Stimulated activated memory B cell treated with anti-CD40 and anti-IgM and Interleukin-4, amounts not matched to agents 10 μg/mL and 1 μg/mL and 100 μg/mL, for 72 hours (primary cell): ENCODE data around the gene CELA2A.
"Not testable (repeated sequence)": the region's sequence is repeated elsewhere in the genome, so short reads cannot be mapped to it uniquely, and the experiment has no call there.

Experiments
- ATAC-seq: fragments of 150-1000 bp; cut with Tn5 transposase; 2 replicates; pipeline ENCODE4 v1.10.0; 2021
- H3K27ac Mint-ChIP-seq: one replicate; pipeline ENCODE4 v1.8.0; 2022; ENCODE audit warnings: mild to moderate bottlenecking, mixed read lengths
- H3K27me3 Mint-ChIP-seq: one replicate; pipeline ENCODE4 v1.8.0; 2022; ENCODE audit warnings: mixed read lengths
- H3K36me3 Mint-ChIP-seq: one replicate; pipeline ENCODE4 v1.8.0; 2022; ENCODE audit warnings: mixed read lengths
- H3K4me1 Mint-ChIP-seq: one replicate; pipeline ENCODE4 v1.8.0; 2022; ENCODE audit warnings: mixed read lengths
- H3K4me3 Mint-ChIP-seq: one replicate; pipeline ENCODE4 v1.8.0; 2022; ENCODE audit warnings: mild to moderate bottlenecking, moderate library complexity, mixed read lengths
- H3K9me3 Mint-ChIP-seq: one replicate; pipeline ENCODE4 v1.8.0; 2022; ENCODE audit warnings: mixed read lengths

Gene CELA2A

GRCh38 chr1:15448877-15449462, 7.6 kb upstream of the CELA2A start:
- ATAC-seq = no peak
- Mint-ChIP-seq H3K27me3 (peaks cover 70% of the 10 kb centered on the region), H3K4me3 (no peak overlapping the region), H3K4me1 (no peaks in the 10 kb centered on the region), H3K9me3 (no peaks in the 10 kb centered on the region), H3K36me3 (no peaks in the 10 kb centered on the region), H3K27ac (no peak overlapping the region)

DNA sequence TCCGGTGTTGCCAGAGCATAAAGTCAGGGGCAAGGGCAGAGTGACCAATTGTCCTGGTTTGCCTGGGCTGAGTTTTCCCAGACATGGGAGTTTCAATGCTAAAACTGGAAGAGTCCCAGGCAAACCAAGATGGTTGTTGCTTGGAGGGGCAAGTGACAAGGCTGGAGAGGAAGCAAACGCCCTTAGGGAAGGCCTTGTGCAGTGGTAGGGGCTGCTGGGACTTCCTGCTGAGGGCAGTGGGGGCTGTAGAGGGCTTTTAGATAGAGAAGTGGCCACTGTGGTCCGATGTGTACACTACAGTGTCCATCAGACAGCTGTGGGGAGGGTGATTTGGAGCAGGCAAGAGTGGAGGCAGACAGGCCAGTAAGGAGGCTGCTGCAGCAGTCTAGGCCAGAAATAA, 7.0 kb upstream of the CELA2A start:
- Mint-ChIP-seq H3K4me3 (no peak overlapping the region), H3K4me1 (no peaks in the 10 kb centered on the region), H3K27me3 (peaks cover 67% of the 10 kb centered on the region), H3K36me3 (no peaks in the 10 kb centered on the region), H3K27ac (no peak overlapping the region), H3K9me3 (no peaks in the 10 kb centered on the region)
- no peak for ATAC-seq

GRCh38 chr1:15451014-15451722, 5.4 kb upstream of the CELA2A start:
- Mint-ChIP-seq H3K4me1 (no peaks in the 10 kb centered on the region), H3K9me3 (no peaks in the 10 kb centered on the region), H3K4me3 (no peak overlapping the region), H3K27me3 (peaks cover 59% of the 10 kb centered on the region), H3K36me3 (no peaks in the 10 kb centered on the region), H3K27ac (no peak overlapping the region)
- ATAC-seq = no peak

DNA sequence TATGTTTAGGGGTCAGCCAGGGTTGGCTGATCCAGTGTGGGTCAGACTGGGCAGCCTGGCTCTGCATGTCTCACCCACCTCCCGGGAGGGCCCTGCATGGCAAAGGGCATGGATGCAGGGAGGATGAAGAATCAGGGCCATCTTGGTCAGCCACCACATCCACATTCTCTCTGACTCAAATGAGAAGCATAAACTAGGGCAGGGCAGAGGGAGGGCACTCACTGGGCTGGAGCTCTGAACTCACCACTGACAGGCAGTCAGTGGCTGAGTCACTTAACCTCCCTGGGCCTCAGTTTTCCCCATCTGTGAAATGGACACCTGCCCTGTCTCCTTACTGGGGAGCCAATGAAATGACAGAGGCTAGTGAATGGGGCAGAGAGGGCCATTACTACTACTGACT, 4.3 kb upstream of the CELA2A start:
- no peak overlapping the region for H3K27ac Mint-ChIP-seq
- no peaks in the 10 kb centered on the region for H3K36me3 Mint-ChIP-seq
- H3K9me3 Mint-ChIP-seq = no peaks in the 10 kb centered on the region
- H3K4me1 Mint-ChIP-seq = no peaks in the 10 kb centered on the region
- peaks cover 59% of the 10 kb centered on the region for H3K27me3 Mint-ChIP-seq
- no peak overlapping the region for H3K4me3 Mint-ChIP-seq
- ATAC-seq = no peak

GRCh38 chr1:15452866-15453571, 3.5 kb upstream of the CELA2A start:
- H3K9me3 Mint-ChIP-seq = no peaks in the 10 kb centered on the region
- no peak overlapping the region for H3K27ac Mint-ChIP-seq
- H3K36me3 Mint-ChIP-seq = no peaks in the 10 kb centered on the region
- no peaks in the 10 kb centered on the region for H3K4me1 Mint-ChIP-seq
- peaks cover 56% of the 10 kb centered on the region for H3K27me3 Mint-ChIP-seq
- no peak for ATAC-seq
- H3K4me3 Mint-ChIP-seq = no peak overlapping the region

- peaks cover 56% of the 10 kb centered on the region for H3K27me3 Mint-ChIP-seq
- no peaks in the 10 kb centered on the region for H3K36me3 Mint-ChIP-seq
- ATAC-seq = no peak
- H3K27ac Mint-ChIP-seq = no peak overlapping the region
- no peaks in the 10 kb centered on the region for H3K9me3 Mint-ChIP-seq
- no peaks in the 10 kb centered on the region for H3K4me1 Mint-ChIP-seq
- H3K4me3 Mint-ChIP-seq = no peak overlapping the region
Measured at GRCh38 chr1:15453734-15454133, 2.8 kb upstream of the CELA2A start.

DNA sequence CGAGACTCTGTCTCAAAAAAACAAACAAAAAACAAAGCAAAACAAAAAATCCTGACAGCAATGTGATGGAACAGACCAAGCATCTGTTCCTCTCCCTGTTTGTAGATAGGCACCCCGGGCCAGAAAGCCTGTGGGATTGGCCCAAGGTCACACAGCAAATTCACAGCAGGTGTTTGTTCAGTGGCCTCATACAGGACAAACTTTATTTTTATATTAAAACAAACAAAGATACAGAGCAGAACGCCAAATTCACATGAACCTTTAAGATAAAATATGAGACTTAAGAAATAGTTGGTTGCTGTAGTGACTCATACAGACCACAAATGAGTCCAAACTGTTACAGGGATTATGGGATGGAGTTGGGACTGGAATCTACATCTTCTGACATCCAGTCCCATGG, 2.3 kb upstream of the CELA2A start:
- Mint-ChIP-seq H3K27me3 (peaks cover 53% of the 10 kb centered on the region), H3K4me3 (no peak overlapping the region), H3K27ac (no peak overlapping the region), H3K36me3 (no peaks in the 10 kb centered on the region), H3K9me3 (no peaks in the 10 kb centered on the region), H3K4me1 (no peaks in the 10 kb centered on the region)
- no peak for ATAC-seq

GRCh38 chr1:15455522-15455921, 1.0 kb upstream of the CELA2A start:
- H3K9me3 Mint-ChIP-seq = no peaks in the 10 kb centered on the region
- H3K27ac Mint-ChIP-seq = no peak overlapping the region
- no peak for ATAC-seq
- no peak overlapping the region for H3K4me3 Mint-ChIP-seq
- H3K27me3 Mint-ChIP-seq = peaks cover 51% of the 10 kb centered on the region
- H3K36me3 Mint-ChIP-seq = no peaks in the 10 kb centered on the region
- no peaks in the 10 kb centered on the region for H3K4me1 Mint-ChIP-seq

DNA sequence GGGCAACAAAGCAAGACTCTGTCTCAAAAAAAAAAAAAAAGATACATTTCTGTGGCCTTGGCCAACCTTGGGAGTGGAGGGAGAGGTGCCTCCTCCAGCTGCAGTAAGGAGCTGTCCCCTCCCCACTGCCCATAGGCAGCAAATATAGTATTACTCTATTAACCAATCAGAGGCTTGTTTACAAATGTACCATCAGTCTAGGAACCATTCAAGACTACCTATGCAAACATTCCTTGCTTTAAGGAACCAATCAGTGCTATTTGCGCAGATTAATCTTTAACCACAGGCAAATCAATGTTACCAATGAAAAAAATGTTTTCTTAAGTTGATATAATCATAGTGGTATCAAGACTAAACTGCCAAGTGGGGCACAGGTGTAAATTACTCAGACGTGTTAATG, 1.1 kb downstream of the CELA2A start:
- no peaks in the 10 kb centered on the region for H3K36me3 Mint-ChIP-seq
- H3K4me1 Mint-ChIP-seq = no peaks in the 10 kb centered on the region
- H3K27me3 Mint-ChIP-seq = peaks cover 34% of the 10 kb centered on the region
- ATAC-seq = no peak
- H3K9me3 Mint-ChIP-seq = no peaks in the 10 kb centered on the region
- H3K27ac Mint-ChIP-seq = no peak overlapping the region
- no peak overlapping the region for H3K4me3 Mint-ChIP-seq

GRCh38 chr1:15458388-15458787, 1.9 kb downstream of the CELA2A start:
- H3K36me3 Mint-ChIP-seq, H3K4me1 Mint-ChIP-seq, H3K9me3 Mint-ChIP-seq, ATAC-seq, H3K4me3 Mint-ChIP-seq, H3K27ac Mint-ChIP-seq: not testable (repeated sequence)
- H3K27me3 Mint-ChIP-seq = peaks cover 30% of the 10 kb centered on the region

GRCh38 chr1:15459771-15460707, 3.5 kb downstream of the CELA2A start:
- H3K36me3 Mint-ChIP-seq = no peaks in the 10 kb centered on the region
- H3K27ac Mint-ChIP-seq = no peak overlapping the region
- H3K27me3 Mint-ChIP-seq = peaks cover 30% of the 10 kb centered on the region
- no peaks in the 10 kb centered on the region for H3K4me1 Mint-ChIP-seq
- no peak for ATAC-seq
- no peak overlapping the region for H3K4me3 Mint-ChIP-seq
- H3K9me3 Mint-ChIP-seq = no peaks in the 10 kb centered on the region

DNA sequence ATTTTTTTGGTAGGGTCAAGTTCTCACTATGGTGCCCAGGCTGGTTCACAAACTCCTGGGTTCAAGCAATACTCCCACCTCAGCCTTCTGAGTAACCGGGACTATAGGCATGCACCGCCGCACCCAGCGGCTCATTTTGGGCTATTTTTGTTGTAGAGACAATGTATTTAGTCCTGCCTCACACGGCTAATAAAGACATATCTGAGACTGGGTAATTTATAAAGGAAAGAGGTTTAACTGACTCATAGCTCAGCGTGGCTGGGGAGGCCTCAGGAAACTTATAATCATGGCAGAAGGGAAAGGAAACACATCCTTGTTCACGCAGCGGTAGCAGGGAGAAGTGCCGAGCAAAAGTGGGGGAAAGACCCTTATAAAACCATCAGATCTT, 4.2 kb downstream of the CELA2A start:
- Mint-ChIP-seq H3K27me3 (peaks cover 27% of the 10 kb centered on the region), H3K27ac (no peak overlapping the region), H3K4me3 (no peak overlapping the region), H3K4me1 (no peaks in the 10 kb centered on the region), H3K36me3 (no peaks in the 10 kb centered on the region), H3K9me3 (no peaks in the 10 kb centered on the region)
- no peak for ATAC-seq

GRCh38 chr1:15463064-15463800, 6.7 kb downstream of the CELA2A start:
- H3K36me3 Mint-ChIP-seq, ATAC-seq, H3K4me1 Mint-ChIP-seq, H3K9me3 Mint-ChIP-seq, H3K27ac Mint-ChIP-seq, H3K27me3 Mint-ChIP-seq, H3K4me3 Mint-ChIP-seq: not testable (repeated sequence)

DNA sequence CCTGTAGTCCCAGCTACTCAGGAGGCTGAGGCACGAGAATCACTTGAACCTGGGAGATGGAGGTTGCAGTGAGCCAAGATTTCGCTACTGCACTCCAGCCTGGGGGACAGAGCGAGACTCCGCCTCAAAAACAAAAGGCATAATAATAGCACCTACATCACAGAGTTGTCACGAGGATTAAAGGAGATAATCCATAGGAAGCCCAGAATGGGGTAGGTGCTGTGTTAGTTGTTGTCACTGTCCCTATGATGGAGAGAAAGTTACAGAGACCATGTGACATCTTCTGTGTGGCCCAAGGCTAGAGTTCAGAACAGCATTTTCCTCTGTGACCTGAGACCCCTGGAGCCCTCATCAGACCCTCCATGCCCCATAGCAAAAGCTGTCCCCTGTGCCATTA, 7.4 kb downstream of the CELA2A start:
- not testable (repeated sequence) for H3K9me3 Mint-ChIP-seq, H3K36me3 Mint-ChIP-seq, H3K27ac Mint-ChIP-seq, H3K4me3 Mint-ChIP-seq, ATAC-seq, H3K4me1 Mint-ChIP-seq
- H3K27me3 Mint-ChIP-seq = peaks cover 15% of the 10 kb centered on the region

- no peak for ATAC-seq
- no peak overlapping the region for H3K27ac Mint-ChIP-seq
- no peaks in the 10 kb centered on the region for H3K9me3 Mint-ChIP-seq
- H3K36me3 Mint-ChIP-seq = no peaks in the 10 kb centered on the region
- H3K27me3 Mint-ChIP-seq = peaks cover 19% of the 10 kb centered on the region
- H3K4me1 Mint-ChIP-seq = no peaks in the 10 kb centered on the region
- H3K4me3 Mint-ChIP-seq = no peak overlapping the region
Measured at GRCh38 chr1:15465674-15466073, 9.1 kb downstream of the CELA2A start.
